HTERT RPE-1 (cell line): ENCODE results near the gene LYPLA2.
"Not testable (repeated sequence)": the region's sequence is repeated elsewhere in the genome, so short reads cannot be mapped to it uniquely, and the experiment has no call there.

Experiments
- in situ Hi-C: fragments of 300-500 bp; cut with MboI; formaldehyde crosslinking; loops from 4 replicates; pipeline ENCODE4 v1.14.3; 2020; ENCODE audit warnings: low sequenced_read_pairs

LYPLA2 gene

DNA sequence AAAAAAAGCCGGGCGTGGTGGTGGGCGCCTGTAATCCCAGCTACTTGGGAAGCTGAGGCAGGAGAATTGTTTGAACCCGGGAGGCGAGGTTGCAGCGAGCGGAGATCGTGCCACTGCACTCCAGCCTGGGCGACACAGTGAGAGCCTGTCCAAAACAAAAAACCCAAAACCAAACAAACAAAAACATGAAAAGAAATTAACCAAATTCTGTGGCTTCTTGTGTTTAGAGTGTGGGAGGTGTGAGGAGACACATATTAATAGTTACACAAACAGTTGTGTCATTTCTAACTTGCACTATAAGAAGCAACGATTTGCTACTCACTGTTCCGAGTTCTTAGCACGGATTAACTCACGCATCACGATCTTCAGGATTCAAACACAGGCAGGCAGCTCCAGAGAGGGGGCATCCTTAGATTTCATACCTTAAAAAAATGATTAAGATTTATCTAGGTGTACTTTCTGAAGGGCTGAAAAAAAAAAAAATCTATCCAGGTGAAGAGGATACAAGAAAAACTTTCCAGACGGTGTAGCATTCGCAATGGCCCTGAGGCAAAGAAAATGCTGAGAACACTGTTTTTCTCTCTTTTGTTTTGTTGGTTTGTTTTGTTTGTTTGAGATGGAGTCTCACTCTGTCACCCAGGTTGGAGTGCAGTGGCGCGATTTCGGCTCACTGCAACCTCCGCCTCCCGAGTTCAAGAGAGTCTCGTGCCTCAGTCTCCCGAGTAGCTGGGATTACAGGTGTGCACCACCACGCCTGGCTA, 35.0 kb downstream of the LYPLA2 start:
- in situ Hi-C loops: no loop called here

GRCh38 chr1:23826590-23826989, 35.6 kb downstream of the LYPLA2 start:
- in situ Hi-C loops: not testable (repeated sequence)

DNA sequence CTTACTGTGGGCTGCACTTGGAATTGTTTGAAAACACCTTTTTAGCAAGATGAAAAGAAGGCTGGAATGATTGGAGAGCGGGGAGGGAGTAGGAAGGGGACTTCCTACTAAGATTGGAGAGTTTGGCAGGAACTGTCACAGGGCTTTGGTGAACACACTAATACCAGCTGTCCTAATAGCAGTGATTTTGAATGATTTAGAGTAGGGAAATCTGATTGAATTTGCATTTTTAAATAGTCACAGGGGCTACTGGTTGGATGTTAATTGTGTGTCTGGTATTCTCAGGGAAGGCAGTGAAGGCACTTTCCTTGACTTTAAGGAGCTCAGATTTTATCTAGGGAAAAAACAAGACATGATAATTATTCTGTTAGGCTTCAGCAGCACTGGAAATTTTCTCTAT, 36.8 kb downstream of the LYPLA2 start:
- in situ Hi-C loops: no loop called here

GRCh38 chr1:23834156-23834555, 43.2 kb downstream of the LYPLA2 start:
- in situ Hi-C loops: not testable (repeated sequence)

DNA sequence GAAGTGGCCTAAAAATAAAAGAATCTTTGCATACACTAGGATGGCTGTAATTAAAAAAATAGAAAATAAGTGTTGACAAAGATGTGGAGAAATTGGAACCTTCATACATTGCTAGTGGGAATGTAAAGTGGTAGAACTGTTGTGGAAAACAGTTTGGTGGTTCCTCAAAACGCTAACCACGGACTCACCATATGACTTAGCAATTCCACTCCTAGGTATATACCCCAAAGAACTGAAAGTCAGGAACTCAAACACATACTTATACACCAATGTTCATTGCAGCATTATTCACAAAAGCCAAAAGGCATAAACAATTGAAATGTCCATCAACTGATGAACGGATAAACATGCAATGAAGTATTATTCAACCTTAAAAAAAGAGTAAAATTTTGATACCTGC, 45.1 kb downstream of the LYPLA2 start:
- in situ Hi-C loops: no loop called here

GRCh38 chr1:23837908-23838307, 47.0 kb downstream of the LYPLA2 start:
- in situ Hi-C loops: no loop called here

- in situ Hi-C loops: no loop called here
Measured at GRCh38 chr1:23838401-23838866, 47.5 kb downstream of the LYPLA2 start.

DNA sequence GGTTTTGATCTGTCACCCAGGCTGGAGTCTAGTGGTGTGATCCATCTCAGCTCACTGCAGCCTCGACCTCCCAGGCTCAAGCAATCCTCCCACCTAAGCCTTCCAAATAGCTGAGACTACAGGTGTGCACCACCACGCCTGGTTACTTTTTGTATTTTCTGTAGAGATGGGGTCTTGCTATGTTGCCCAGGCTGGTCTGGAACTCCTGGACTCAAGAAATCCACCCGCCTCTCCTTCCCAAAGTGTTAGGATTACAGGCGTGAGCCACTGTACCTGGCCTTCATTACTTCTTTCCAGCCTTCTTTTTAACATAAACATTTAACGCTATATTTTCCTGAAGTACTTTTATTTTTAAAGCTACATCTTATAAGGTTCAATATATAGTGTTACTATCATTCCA, 52.7 kb downstream of the LYPLA2 start:
- in situ Hi-C loops: no loop called here
